ENCODE measurements around the gene SRRM3. TPM values are rescaled to one million over a fixed set of nuclear protein-coding genes. Genes with fewer than 3 reads are reported as not detected.

SRRM3 gene
- polyA plus RNA-seq, 1 of the 3 experiments (the other 2 are of a cell fraction): 2.7 TPM

DNA sequence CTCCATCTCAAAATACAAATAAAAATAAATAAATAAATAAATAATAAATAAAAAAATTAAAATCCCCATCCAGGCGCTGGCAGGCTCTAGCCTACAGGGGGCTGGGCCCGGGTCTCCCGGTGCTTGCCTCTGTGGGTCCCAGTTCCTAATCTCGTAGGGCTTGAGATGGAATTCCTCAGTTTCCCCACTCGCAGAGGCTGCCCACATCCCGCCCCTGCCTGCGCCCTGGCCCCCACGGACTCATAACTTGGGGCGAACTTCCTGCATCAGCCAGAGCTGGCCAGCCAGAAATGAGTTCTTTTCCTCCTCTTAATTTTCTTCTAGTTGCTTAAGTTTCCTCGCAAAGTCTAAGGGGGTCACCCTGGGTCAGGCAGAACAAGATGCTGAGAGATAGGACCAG lies 22.0 kb upstream of the SRRM3 start:
- Histone ChIP-seq H3K27ac (ENCODE audit: low read depth in 2 of 2, low read length in 1 of 2) (no peak overlapping the region), H2AFZ (ENCODE audit: low read depth) (no peak overlapping the region), H3K4me3 (ENCODE audit: low read depth in 2 of 2, low read length in 1 of 2) (no peak overlapping the region), H3K9me3 (no peaks in the 10 kb centered on the region), H3K9ac (no peak overlapping the region), H3K4me1 (ENCODE audit: control insufficient read depth in 1 of 2, insufficient read depth in 2 of 2, low read depth in 1 of 2, low read length in 1 of 2) (peaks cover 0 to 2% of the 10 kb centered on the region in 2 experiments; a peak in 1 of 4 replicates), H3K27me3 (ENCODE audit: insufficient read depth) (no peaks in the 10 kb centered on the region), H3F3A (replicated peaks; ENCODE audit: insufficient read depth) (no peaks in the 10 kb centered on the region), H4K20me1 (ENCODE audit: insufficient read depth) (no peaks in the 10 kb centered on the region), H3K79me2 (ENCODE audit: insufficient read depth) (no peaks in the 10 kb centered on the region), H3K4me2 (no peak overlapping the region), H3K36me3 (replicated peaks in 1 of 2; ENCODE audit: control insufficient read depth in 1 of 2, insufficient read depth in 2 of 2, low read length in 1 of 2) (no peaks in the 10 kb centered on the region), H3K9me2 (no peaks in the 10 kb centered on the region)
- CTCF ChIA-PET: interaction anchor here (0.6 to 7.1 kb wide), 12 partner anchors 12 to 154 kb away, joined by 3 to 289 read pairs (median 54); partner anchors contain the start of gene SRRM3
- no peak for TF ChIP-seq ELF1 (IDR thresholded peaks at IDR 0.05)
- TF ChIP-seq RCOR1 (IDR thresholded peaks at IDR 0.05; ENCODE audit: low read length): no peak
- no peak for TF ChIP-seq NRF1 (IDR thresholded peaks at IDR 0.05; ENCODE audit: low read depth, low read length)
- TF ChIP-seq, protein P1, sequence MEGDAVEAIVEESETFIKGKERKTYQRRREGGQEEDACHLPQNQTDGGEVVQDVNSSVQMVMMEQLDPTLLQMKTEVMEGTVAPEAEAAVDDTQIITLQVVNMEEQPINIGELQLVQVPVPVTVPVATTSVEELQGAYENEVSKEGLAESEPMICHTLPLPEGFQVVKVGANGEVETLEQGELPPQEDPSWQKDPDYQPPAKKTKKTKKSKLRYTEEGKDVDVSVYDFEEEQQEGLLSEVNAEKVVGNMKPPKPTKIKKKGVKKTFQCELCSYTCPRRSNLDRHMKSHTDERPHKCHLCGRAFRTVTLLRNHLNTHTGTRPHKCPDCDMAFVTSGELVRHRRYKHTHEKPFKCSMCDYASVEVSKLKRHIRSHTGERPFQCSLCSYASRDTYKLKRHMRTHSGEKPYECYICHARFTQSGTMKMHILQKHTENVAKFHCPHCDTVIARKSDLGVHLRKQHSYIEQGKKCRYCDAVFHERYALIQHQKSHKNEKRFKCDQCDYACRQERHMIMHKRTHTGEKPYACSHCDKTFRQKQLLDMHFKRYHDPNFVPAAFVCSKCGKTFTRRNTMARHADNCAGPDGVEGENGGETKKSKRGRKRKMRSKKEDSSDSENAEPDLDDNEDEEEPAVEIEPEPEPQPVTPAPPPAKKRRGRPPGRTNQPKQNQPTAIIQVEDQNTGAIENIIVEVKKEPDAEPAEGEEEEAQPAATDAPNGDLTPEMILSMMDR (IDR thresholded peaks at IDR 0.05): no peak
- no peak for TF ChIP-seq TEAD4 (IDR thresholded peaks at IDR 0.05; ENCODE audit: borderline replicate concordance, insufficient read depth)
- no peak for TF ChIP-seq FOXM1 (IDR thresholded peaks at IDR 0.05; ENCODE audit: low read depth)
- TF ChIP-seq MXI1 (IDR thresholded peaks at IDR 0.05; ENCODE audit: low read depth, low read length): no peak
- TF ChIP-seq SMC3 (IDR thresholded peaks at IDR 0.05; ENCODE audit: low read depth, low read length): no peak
- no peak for TF ChIP-seq SIN3A (IDR thresholded peaks at IDR 0.05; ENCODE audit: borderline replicate concordance, low read depth, low read length)
- TF ChIP-seq, protein P2, sequence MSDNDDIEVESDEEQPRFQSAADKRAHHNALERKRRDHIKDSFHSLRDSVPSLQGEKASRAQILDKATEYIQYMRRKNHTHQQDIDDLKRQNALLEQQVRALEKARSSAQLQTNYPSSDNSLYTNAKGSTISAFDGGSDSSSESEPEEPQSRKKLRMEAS (IDR thresholded peaks at IDR 0.05; ENCODE audit: low read depth): no peak
- TF ChIP-seq, protein P3, sequence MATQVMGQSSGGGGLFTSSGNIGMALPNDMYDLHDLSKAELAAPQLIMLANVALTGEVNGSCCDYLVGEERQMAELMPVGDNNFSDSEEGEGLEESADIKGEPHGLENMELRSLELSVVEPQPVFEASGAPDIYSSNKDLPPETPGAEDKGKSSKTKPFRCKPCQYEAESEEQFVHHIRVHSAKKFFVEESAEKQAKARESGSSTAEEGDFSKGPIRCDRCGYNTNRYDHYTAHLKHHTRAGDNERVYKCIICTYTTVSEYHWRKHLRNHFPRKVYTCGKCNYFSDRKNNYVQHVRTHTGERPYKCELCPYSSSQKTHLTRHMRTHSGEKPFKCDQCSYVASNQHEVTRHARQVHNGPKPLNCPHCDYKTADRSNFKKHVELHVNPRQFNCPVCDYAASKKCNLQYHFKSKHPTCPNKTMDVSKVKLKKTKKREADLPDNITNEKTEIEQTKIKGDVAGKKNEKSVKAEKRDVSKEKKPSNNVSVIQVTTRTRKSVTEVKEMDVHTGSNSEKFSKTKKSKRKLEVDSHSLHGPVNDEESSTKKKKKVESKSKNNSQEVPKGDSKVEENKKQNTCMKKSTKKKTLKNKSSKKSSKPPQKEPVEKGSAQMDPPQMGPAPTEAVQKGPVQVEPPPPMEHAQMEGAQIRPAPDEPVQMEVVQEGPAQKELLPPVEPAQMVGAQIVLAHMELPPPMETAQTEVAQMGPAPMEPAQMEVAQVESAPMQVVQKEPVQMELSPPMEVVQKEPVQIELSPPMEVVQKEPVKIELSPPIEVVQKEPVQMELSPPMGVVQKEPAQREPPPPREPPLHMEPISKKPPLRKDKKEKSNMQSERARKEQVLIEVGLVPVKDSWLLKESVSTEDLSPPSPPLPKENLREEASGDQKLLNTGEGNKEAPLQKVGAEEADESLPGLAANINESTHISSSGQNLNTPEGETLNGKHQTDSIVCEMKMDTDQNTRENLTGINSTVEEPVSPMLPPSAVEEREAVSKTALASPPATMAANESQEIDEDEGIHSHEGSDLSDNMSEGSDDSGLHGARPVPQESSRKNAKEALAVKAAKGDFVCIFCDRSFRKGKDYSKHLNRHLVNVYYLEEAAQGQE (IDR thresholded peaks at IDR 0.05; ENCODE audit: low read depth, low read length): no peak
- TF ChIP-seq, protein P4, sequence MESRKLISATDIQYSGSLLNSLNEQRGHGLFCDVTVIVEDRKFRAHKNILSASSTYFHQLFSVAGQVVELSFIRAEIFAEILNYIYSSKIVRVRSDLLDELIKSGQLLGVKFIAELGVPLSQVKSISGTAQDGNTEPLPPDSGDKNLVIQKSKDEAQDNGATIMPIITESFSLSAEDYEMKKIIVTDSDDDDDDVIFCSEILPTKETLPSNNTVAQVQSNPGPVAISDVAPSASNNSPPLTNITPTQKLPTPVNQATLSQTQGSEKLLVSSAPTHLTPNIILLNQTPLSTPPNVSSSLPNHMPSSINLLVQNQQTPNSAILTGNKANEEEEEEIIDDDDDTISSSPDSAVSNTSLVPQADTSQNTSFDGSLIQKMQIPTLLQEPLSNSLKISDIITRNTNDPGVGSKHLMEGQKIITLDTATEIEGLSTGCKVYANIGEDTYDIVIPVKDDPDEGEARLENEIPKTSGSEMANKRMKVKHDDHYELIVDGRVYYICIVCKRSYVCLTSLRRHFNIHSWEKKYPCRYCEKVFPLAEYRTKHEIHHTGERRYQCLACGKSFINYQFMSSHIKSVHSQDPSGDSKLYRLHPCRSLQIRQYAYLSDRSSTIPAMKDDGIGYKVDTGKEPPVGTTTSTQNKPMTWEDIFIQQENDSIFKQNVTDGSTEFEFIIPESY (IDR thresholded peaks at IDR 0.05; ENCODE audit: borderline replicate concordance, low read depth): no peak
- TF ChIP-seq YY1 (IDR thresholded peaks at IDR 0.05; ENCODE audit: low read depth): no peak
- DNase-seq: no peak
- POLR2A ChIA-PET: no interaction called here
- WGBS (ENCODE audit: low lambda C conversion rate): 93% methylated on average over 10 of the region's 10 CpGs
